KG1 (cell line): ENCODE measurements around the gene LAG3.
"Not testable (repeated sequence)": the region's sequence is repeated elsewhere in the genome, so short reads cannot be mapped to it uniquely, and the experiment has no call there.

Experiments
- DNase-seq: peaks from one replicate; lab custom pipeline; 2025; lab: John Stamatoyannopoulos, UW

Gene LAG3

GRCh38 chr12:6772331-6772695 is at the start of gene LAG3:
Gene LAG3 (plus strand): TSS chr12:6772520. CDS start chr12:6772853, 333 bp downstream.
- no peak for DNase-seq

GRCh38 chr12:6722863-6723262 is 49.5 kb upstream of the LAG3 start:
- no peak for DNase-seq

GRCh38 chr12:6723607-6724408 is 48.5 kb upstream of the LAG3 start, which contains the start of gene COPS7A:
Gene COPS7A (plus strand): TSS chr12:6724046. CDS start chr12:6724657, 611 bp downstream.
- peak; percentile 99 for DNase-seq

DNA sequence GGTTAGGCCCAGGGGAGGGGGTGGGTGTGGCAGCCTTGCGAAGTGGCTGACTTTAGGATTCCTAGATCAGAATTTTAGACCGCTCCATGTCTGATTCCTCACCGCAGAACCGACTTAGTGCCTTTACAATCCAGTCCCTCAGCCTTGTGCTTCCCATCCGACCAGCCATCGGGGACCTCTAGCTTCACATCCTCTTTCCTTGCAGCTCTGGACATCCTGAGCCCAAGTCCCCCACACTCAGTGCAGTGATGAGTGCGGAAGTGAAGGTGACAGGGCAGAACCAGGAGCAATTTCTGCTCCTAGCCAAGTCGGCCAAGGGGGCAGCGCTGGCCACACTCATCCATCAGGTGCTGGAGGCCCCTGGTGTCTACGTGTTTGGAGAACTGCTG is 47.9 kb upstream of the LAG3 start:
- DNase-seq: no peak

GRCh38 chr12:6725350-6725749 is 47.0 kb upstream of the LAG3 start:
- DNase-seq: no peak

- DNase-seq: no peak
Observed at GRCh38 chr12:6729186-6729585, 43.1 kb upstream of the LAG3 start.

DNA sequence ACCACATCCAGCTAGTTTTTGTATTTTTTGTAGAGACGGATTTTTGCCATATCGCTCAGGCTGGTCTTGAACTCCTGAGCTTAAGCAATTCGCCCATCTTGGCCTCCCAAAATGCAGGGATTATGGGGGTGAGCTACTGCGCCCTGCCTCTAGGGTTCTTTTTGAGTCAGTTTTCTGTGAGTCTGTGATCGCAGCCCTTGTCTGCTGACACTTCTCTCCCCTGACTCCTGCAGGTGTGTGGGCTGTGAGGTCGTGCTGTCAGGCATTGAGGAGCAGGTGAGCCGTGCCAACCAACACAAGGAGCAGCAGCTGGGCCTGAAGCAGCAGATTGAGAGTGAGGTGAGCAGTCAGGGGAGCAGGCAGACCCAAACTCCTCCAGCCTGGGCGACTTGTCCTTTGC is 42.2 kb upstream of the LAG3 start:
- DNase-seq: no peak

DNA sequence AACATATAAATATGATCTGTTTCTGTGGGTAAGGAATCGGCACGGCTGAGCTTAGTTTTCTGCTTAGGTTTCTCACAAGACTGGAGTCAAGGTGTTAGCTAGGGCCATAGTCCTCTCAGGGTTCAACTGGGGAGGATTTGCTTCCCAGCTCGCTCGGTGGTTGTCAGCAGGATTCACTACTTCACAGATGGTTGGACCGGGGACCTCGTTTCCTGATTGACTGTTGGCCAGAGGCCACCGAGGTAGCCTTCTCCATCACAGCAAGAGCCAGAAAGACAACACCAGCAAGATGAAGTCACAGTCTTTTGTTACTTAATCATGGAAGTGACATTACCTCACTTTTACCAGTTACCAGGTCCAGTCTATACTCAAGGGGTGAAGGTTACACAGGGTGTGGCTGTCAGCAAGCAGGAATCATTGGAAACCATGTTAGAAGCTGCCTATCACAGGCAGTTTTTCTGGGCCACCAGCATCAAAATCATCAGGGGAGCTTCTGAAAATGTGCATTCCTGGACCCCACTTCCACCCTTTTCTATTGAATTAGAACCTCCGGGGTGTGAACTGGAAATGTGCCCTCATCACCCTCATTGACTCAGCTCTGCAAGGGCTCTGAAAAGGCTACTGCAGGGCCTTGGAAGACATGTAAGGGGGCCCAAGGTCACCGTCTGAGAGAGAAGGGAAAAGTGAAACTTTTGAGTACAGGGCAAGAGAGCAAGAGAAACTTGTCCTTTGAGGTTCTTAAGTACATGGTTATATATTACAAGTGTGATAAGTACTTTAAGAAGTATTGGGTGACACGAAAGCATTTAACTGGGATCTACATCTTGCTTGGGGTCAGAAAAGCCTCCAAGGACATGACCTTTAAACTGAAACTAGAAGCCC is 37.6 kb upstream of the LAG3 start:
- DNase-seq: no peak

DNA sequence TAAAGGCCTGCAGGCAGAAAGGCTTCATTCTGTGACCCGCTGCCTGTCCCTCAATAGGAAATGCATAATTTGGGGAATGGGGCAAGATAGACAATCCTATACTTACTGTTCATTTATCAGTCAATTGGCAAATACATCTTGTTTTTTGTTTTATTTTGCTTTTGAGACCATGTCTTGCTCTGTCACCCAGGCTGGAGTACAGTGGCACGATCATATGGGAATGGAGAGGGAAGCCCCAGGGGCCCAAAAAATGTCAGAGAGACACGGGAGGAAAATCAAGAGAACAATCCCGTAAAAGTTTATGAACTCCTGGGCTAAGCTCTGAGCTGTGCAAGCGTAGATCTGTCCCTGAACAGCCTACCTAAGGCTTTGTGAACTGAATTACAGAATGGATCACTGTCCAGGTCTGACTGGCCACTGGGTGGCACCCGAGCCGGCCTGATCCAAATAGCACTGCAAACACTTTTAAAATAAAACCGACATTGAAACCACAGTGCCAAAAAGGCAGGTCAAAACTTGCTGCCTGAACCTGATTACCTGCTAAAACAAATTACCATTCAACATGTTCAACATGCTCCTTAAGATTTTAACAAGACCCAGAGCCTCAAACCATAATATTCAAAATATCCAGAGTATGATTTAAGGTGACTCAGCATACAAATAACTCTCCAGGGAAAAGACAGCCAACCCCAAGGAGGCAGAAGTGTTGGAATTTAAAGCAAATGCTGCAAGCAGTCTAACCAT is 36.7 kb upstream of the LAG3 start:
- DNase-seq: no peak

GRCh38 chr12:6736754-6737153 is 35.6 kb upstream of the LAG3 start:
- DNase-seq: no peak

DNA sequence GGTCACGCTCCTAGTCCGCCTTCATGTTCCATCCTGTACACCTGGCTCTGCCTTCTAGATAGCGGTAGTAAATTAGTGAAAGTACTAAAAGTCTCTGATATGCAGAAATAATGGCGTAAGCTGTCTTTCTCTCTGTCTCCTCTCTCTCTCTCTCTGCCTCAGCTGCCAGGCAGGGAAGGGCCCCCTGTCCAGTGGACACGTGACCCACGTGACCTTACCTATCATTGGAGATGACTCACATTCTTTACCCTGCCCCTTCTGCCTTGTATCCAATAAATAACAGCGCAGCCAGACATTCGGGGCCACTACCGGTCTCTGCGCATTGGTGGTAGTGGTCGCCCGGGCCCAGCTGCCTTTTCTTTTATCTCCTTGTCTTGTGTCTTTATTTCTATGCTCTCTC is 30.2 kb upstream of the LAG3 start:
- DNase-seq: not testable (repeated sequence)

DNA sequence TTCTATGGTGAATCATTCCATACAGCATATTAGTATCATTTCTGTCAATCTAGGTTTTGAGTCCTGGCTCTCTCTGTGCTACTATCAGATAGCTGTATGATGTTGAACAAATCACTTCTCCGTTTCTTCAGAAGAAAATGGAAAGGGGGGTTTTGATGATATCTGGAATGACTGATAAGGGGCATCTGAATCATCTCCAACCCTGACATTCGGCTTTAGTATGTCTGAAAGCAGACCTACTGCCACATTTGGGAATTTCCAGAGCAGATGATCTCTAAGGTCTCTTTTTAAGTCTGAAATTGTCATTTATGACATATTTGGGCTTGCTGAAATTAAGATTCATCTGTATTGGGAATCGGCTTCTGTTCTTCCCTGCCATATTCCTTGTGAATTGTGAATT is 29.5 kb upstream of the LAG3 start:
- no peak for DNase-seq

- DNase-seq: not testable (repeated sequence)
Observed at GRCh38 chr12:6743300-6743699, 29.0 kb upstream of the LAG3 start.

DNA sequence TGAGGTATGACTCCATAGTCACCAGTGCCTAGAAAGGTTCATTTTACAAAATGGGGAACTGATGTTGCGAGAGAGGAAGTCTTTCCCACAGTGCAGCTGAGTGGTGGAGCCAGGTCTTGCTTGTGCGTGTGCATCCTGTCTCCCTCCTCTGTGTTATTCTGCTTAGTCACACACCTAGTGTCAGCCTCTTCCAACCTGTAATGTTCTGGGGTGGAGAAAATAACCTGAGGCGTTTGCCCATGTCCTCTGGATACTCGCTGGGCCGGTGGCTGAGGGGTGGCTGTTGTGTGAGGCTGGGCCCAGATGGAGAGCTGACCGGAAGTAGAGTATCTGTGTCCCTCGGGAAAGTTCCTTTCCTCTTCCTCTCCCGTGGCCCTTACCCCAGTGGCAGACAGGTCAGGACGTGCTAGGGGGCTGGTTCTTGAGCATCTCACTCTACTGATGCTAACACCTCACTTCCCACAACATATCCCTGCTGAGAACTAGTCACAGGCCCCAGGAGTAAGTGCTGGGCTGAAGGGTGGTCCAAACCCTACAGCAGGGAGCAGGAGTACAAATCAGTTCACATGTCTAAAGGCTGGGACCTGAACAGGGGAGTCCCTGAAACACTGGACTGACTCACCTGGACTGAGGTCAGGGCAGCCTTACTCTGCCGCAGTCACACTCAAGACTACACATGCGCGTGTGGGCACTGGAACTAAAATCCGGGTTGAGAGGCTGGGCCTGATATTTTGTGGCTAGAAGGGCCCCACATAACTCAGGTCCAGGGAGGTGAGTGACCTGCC is 26.4 kb upstream of the LAG3 start:
- DNase-seq: peak; percentile 41

GRCh38 chr12:6747216-6747615 is 25.1 kb upstream of the LAG3 start:
- no peak for DNase-seq

DNA sequence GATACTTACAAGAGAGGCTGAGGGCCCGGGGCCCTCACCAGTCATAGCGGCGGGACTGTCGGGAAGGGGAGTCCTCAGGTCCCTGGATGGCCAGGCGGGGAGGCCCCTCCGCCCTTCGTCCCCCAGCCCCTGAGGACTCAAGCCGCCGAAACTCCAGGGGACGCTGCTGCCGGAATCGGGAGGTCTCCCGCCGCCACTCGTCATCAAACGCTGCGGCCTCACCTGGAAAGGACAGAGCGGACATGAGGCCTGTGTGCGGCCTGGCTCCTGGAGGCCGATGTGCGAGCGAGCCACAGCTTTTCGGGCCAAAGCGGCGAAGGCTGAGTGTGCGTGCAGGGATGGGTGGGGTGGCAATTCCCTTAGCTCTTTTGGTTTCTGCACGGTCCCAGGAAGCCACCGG is 23.6 kb upstream of the LAG3 start:
- no peak for DNase-seq

DNA sequence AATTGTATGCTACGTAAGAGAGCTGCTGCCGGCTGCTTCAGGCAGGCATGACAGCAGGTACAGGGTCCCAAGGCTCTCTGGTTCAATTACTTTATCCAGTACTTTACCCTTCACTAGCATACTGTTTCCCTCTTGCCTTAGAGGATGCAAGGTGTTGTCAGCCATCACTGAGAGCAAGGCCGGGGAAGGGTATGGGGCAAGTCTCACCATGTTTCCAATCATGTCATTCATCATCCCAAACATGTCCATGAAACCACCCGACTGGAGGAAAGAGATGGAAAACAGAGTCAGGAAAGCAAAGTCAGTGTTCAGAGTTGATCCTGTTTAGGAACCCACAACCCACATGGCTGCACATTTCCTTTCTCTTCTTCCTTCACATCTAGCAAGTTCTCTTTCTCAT is 21.8 kb upstream of the LAG3 start:
- DNase-seq: no peak

- no peak for DNase-seq
Observed at GRCh38 chr12:6751767-6752166, 20.6 kb upstream of the LAG3 start.

- DNase-seq: no peak
Observed at GRCh38 chr12:6752167-6752920, 20.0 kb upstream of the LAG3 start.

GRCh38 chr12:6752921-6753771 is 19.2 kb upstream of the LAG3 start, which contains the start of gene MLF2:
Gene MLF2 (minus strand): TSS chr12:6753141. CDS start chr12:6752334, 807 bp downstream.
- DNase-seq: peak; percentile 94
